ENCODE measurements around the gene ABCA1. TPM values are rescaled to one million over a fixed set of nuclear protein-coding genes. Genes with fewer than 3 reads are reported as not detected.
A peak's percentile ranks its signal among the peaks of the same experiment; 100 is the strongest.

Gene ABCA1
- total and polyA plus RNA-seq, 2 of the 13 experiments (the other 11 are each of a cell fraction or from before 2014, with no cell fraction given), result 26.8 to 63.8 TPM

DNA sequence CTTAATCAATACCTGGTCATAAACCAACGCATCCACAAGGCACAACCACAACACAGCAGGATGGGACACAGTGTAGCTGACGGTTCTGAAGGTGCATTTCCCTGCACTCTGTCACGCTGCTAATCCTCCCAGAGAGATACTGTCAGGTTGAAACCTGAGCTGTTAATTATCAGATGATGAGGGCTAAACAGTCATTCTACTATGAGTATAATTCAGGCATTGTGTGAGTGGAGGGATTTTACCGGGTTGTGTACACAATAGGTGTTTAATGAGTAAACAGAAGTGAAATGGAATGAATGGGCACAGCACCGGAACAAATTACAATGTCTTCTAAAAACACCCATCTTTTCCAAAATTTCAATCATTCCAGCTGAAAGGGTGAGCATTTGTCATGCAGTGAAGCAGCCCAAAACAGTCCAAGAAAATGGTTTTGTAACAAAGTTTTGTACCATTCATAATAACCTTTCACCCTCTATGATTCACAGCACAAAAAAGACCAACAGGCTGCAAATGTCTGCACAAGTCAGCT, 71.5 kb downstream of the ABCA1 start (continued):
- TF ChIP-seq, protein P1, sequence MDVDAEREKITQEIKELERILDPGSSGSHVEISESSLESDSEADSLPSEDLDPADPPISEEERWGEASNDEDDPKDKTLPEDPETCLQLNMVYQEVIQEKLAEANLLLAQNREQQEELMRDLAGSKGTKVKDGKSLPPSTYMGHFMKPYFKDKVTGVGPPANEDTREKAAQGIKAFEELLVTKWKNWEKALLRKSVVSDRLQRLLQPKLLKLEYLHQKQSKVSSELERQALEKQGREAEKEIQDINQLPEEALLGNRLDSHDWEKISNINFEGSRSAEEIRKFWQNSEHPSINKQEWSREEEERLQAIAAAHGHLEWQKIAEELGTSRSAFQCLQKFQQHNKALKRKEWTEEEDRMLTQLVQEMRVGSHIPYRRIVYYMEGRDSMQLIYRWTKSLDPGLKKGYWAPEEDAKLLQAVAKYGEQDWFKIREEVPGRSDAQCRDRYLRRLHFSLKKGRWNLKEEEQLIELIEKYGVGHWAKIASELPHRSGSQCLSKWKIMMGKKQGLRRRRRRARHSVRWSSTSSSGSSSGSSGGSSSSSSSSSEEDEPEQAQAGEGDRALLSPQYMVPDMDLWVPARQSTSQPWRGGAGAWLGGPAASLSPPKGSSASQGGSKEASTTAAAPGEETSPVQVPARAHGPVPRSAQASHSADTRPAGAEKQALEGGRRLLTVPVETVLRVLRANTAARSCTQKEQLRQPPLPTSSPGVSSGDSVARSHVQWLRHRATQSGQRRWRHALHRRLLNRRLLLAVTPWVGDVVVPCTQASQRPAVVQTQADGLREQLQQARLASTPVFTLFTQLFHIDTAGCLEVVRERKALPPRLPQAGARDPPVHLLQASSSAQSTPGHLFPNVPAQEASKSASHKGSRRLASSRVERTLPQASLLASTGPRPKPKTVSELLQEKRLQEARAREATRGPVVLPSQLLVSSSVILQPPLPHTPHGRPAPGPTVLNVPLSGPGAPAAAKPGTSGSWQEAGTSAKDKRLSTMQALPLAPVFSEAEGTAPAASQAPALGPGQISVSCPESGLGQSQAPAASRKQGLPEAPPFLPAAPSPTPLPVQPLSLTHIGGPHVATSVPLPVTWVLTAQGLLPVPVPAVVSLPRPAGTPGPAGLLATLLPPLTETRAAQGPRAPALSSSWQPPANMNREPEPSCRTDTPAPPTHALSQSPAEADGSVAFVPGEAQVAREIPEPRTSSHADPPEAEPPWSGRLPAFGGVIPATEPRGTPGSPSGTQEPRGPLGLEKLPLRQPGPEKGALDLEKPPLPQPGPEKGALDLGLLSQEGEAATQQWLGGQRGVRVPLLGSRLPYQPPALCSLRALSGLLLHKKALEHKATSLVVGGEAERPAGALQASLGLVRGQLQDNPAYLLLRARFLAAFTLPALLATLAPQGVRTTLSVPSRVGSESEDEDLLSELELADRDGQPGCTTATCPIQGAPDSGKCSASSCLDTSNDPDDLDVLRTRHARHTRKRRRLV (CRISPR knock-in tag; IDR thresholded peaks at IDR 0.05), result 0 out of 2 replicates have a peak, but pooled peaks have one; percentile 36
- TF ChIP-seq FOSL2 (CRISPR knock-in tag; IDR thresholded peaks at IDR 0.05), result peak; percentile 37; the same call in 1 of the 2 replicates
- TF ChIP-seq HDAC2 (CRISPR knock-in tag; IDR thresholded peaks at IDR 0.05), result peak; percentile 90
- TF ChIP-seq NONO (IDR thresholded peaks at IDR 0.05), result no peak
- 0 out of 2 replicates have a peak, but pooled peaks have one; percentile 47 for TF ChIP-seq NONO (CRISPR knock-in tag; conservative IDR thresholded peaks at IDR 0.05)
- TF ChIP-seq ZNF468 (CRISPR knock-in tag; IDR thresholded peaks at IDR 0.05), result no peak
- peak; percentile 28; the same call in 1 of the 2 replicates for TF ChIP-seq ZNF878 (CRISPR knock-in tag; IDR thresholded peaks at IDR 0.05)
- peak; percentile 32 for TF ChIP-seq HNF4A (CRISPR knock-in tag; IDR thresholded peaks at IDR 0.05)
- 0 out of 2 replicates have a peak, but pooled peaks have one; percentile 74 for TF ChIP-seq SATB2 (CRISPR knock-in tag; IDR thresholded peaks at IDR 0.05)
- TF ChIP-seq HNF4G (IDR thresholded peaks at IDR 0.05; ENCODE audit: borderline replicate concordance, low read depth, low read length), result no peak
- no peak for TF ChIP-seq HNF4G (CRISPR knock-in tag; IDR thresholded peaks at IDR 0.05; ENCODE audit: borderline replicate concordance, low read depth)
- peak; percentile 81; the same call in 1 of the 2 replicates for TF ChIP-seq SMYD3 (CRISPR knock-in tag; IDR thresholded peaks at IDR 0.05)
- peak; percentile 96 for TF ChIP-seq TBX3 (IDR thresholded peaks at IDR 0.05; ENCODE audit: borderline replicate concordance)
- TF ChIP-seq, protein P2, sequence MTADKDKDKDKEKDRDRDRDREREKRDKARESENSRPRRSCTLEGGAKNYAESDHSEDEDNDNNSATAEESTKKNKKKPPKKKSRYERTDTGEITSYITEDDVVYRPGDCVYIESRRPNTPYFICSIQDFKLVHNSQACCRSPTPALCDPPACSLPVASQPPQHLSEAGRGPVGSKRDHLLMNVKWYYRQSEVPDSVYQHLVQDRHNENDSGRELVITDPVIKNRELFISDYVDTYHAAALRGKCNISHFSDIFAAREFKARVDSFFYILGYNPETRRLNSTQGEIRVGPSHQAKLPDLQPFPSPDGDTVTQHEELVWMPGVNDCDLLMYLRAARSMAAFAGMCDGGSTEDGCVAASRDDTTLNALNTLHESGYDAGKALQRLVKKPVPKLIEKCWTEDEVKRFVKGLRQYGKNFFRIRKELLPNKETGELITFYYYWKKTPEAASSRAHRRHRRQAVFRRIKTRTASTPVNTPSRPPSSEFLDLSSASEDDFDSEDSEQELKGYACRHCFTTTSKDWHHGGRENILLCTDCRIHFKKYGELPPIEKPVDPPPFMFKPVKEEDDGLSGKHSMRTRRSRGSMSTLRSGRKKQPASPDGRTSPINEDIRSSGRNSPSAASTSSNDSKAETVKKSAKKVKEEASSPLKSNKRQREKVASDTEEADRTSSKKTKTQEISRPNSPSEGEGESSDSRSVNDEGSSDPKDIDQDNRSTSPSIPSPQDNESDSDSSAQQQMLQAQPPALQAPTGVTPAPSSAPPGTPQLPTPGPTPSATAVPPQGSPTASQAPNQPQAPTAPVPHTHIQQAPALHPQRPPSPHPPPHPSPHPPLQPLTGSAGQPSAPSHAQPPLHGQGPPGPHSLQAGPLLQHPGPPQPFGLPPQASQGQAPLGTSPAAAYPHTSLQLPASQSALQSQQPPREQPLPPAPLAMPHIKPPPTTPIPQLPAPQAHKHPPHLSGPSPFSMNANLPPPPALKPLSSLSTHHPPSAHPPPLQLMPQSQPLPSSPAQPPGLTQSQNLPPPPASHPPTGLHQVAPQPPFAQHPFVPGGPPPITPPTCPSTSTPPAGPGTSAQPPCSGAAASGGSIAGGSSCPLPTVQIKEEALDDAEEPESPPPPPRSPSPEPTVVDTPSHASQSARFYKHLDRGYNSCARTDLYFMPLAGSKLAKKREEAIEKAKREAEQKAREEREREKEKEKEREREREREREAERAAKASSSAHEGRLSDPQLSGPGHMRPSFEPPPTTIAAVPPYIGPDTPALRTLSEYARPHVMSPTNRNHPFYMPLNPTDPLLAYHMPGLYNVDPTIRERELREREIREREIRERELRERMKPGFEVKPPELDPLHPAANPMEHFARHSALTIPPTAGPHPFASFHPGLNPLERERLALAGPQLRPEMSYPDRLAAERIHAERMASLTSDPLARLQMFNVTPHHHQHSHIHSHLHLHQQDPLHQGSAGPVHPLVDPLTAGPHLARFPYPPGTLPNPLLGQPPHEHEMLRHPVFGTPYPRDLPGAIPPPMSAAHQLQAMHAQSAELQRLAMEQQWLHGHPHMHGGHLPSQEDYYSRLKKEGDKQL (CRISPR knock-in tag; IDR thresholded peaks at IDR 0.05; ENCODE audit: low read depth), result peak; percentile 72; the same call in 1 of the 2 replicates
- TF ChIP-seq NR2F6 (IDR thresholded peaks at IDR 0.05), result no peak
- TF ChIP-seq NR2F6 (CRISPR knock-in tag; IDR thresholded peaks at IDR 0.05), result peak; percentile 56; the same call in 1 of the 2 replicates
- TF ChIP-seq FOXA3 (CRISPR knock-in tag; IDR thresholded peaks at IDR 0.05), result peak; percentile 96
- TF ChIP-seq ZNF207 (IDR thresholded peaks at IDR 0.05; ENCODE audit: borderline replicate concordance), result no peak
- no peak for TF ChIP-seq SCMH1 (CRISPR knock-in tag; IDR thresholded peaks at IDR 0.05; ENCODE audit: borderline replicate concordance)
- peak; percentile 80; the same call in 1 of the 2 replicates for TF ChIP-seq ETV5 (CRISPR knock-in tag; IDR thresholded peaks at IDR 0.05; ENCODE audit: borderline replicate concordance)
- TF ChIP-seq SOX5 (CRISPR knock-in tag; IDR thresholded peaks at IDR 0.05; ENCODE audit: borderline replicate concordance), result peak; percentile 96
- no peak for TF ChIP-seq GABPA (IDR thresholded peaks at IDR 0.05; ENCODE audit: low read depth, low read length)
- TF ChIP-seq GABPA (CRISPR knock-in tag; IDR thresholded peaks at IDR 0.05; ENCODE audit: low read depth), result no peak
